Karpas-422 (cell line): Measurements from ENCODE around the gene OLFML2B. TPM values are rescaled to one million over a fixed set of nuclear protein-coding genes. Genes with fewer than 3 reads are reported as not detected.
A peak's percentile ranks its signal among the peaks of the same experiment; 100 is the strongest.

Experiments used
- DNase-seq: peaks from one replicate; pipeline ENCODE4 v3.0.0-alpha.2; 2015
- H2AFZ ChIP-seq: fragments of 200-600 bp; sonication (generic); 2 replicates; pipeline ENCODE4 v1.6.1; 2014; ENCODE audit warnings: antibody characterized with exemption, low read length, mixed read lengths
- H3K27ac ChIP-seq: fragments of 200-600 bp; sonication (generic); 2 replicates; pipeline ENCODE4 v1.5.1; 2014; ENCODE audit warnings: mild to moderate bottlenecking, low read length, moderate library complexity
- H3K27me3 ChIP-seq: fragments of 200-600 bp; sonication (generic); 2 replicates; pipeline ENCODE4 v1.6.1; 2014; ENCODE audit warnings: low read length, mixed read lengths
- H3K36me3 ChIP-seq: fragments of 200-600 bp; sonication (generic); 2 replicates; pipeline ENCODE4 v1.6.1; 2014; ENCODE audit warnings: low read length, mixed read lengths; ENCODE audit not compliant: insufficient read depth
- H3K4me1 ChIP-seq: fragments of 200-600 bp; sonication (generic); 2 replicates; pipeline ENCODE4 v1.6.1; 2014; ENCODE audit warnings: mild to moderate bottlenecking, low read length, mixed read lengths
- H3K4me2 ChIP-seq: fragments of 200-600 bp; sonication (generic); 2 replicates; pipeline ENCODE4 v1.6.1; 2014; ENCODE audit warnings: low read length, low read depth, mild to moderate bottlenecking; ENCODE audit not compliant: poor library complexity, severe bottlenecking
- H3K4me3 ChIP-seq: fragments of 200-600 bp; sonication (generic); 2 replicates; pipeline ENCODE4 v1.5.1; 2014; ENCODE audit warnings: mild to moderate bottlenecking, antibody characterized with exemption, low read length, mixed read lengths
- H3K79me2 ChIP-seq: fragments of 200-600 bp; sonication (generic); 2 replicates; pipeline ENCODE4 v1.6.1; 2014; ENCODE audit warnings: mild to moderate bottlenecking, low read length, mixed read lengths
- H3K9ac ChIP-seq: fragments of 200-600 bp; sonication (generic); 2 replicates; pipeline ENCODE4 v1.6.0; 2014; ENCODE audit warnings: low read length
- H3K9me2 ChIP-seq: fragments of 200-600 bp; sonication (generic), shearing (Covaris generic); replicated peaks from 2 replicates; pipeline ENCODE4 v1.6.0; 2014; ENCODE audit warnings: mild to moderate bottlenecking, low read length, moderate library complexity; ENCODE audit not compliant: insufficient read depth
- H3K9me3 ChIP-seq: fragments of 300-700, 200-600 bp; sonication (generic); 2 replicates; pipeline ENCODE4 v1.6.1; 2014; ENCODE audit warnings: low read length, mixed read lengths
- H4K20me1 ChIP-seq: fragments of 200-600 bp; sonication (generic); 2 replicates; pipeline ENCODE4 v1.6.1; 2014; ENCODE audit warnings: mild to moderate bottlenecking, antibody characterized with exemption, low read length, low read depth; ENCODE audit not compliant: insufficient read depth
- total RNA-seq: library from RNA; depleted of rRNA; stranded (reverse); fragments of >200 nt; shearing (Covaris generic); gene quantifications from 2 replicates; pipeline ENCODE4 v1.2.3, GENCODE V29; 2014; ENCODE audit warnings: low replicate concordance; rRNA removed

OLFML2B gene
- total RNA-seq, 1 experiment from 2014 or later = not detected

- H3K27ac ChIP-seq = no peak overlapping the region
- H3K9me3 ChIP-seq = no peaks in the 10 kb centered on the region
- H3K9me2 ChIP-seq = no peaks in the 10 kb centered on the region
- no peak overlapping the region for H3K4me3 ChIP-seq
- peaks cover 28% of the 10 kb centered on the region for H3K4me1 ChIP-seq
- no peak overlapping the region for H2AFZ ChIP-seq
- no peak for DNase-seq
- no peak overlapping the region for H3K4me2 ChIP-seq
- no peaks in the 10 kb centered on the region for H3K27me3 ChIP-seq
- H4K20me1 ChIP-seq = no peaks in the 10 kb centered on the region
- no peaks in the 10 kb centered on the region for H3K36me3 ChIP-seq
- H3K79me2 ChIP-seq = no peaks in the 10 kb centered on the region
- no peak overlapping the region for H3K9ac ChIP-seq
These were observed 88.4 kb downstream of the OLFML2B start for GRCh38 chr1:161935264-161935663.

DNA sequence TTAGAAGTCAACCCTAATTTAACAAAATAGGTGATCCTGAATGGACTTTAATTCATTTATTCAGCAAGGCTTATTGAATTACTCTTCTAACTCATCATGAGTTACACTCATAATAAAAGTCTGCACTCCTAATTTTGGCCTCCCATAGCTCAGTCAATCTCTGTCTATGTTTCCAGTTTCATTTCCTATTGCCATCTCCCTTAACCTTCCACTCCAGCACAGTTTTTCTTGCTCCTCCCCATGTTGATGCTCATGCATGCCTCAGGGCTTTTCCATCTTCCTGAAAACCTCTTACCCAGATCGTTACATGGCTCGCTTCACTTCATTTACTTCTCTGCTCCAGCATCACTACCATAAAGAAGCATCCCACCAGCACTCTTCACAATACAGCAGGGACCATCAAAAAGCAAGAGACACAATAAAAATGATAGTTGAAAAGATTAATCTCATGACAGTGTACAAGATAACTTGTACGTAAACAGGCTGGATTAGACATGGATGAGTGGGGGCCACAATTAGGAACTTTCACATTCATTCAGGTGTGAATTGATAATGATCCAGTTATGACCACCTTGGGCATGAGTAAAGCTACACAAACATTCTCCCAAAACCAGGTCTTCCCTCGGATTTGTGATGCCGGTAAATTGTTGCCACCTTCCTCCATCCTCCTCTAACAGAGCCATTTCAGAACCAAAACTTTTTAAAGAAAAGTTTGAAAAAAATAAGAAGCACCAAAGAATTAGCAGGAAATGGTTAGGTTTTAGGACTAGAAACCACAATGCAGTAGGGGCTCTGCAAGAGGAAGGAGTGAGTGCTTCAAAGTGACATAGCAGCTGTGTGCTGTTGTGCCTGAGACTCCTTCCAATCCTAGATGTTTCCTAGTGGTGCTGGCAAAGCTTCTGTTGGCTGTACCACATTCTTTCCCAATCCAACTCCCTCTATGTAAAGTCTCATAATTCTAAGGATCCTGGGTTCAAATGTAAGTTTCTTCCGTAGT, 89.8 kb downstream of the OLFML2B start:
- Histone ChIP-seq H3K27me3 (no peaks in the 10 kb centered on the region), H4K20me1 (no peaks in the 10 kb centered on the region), H3K9me3 (no peaks in the 10 kb centered on the region), H3K4me1 (peaks cover 28% of the 10 kb centered on the region), H3K9ac (no peak overlapping the region), H3K36me3 (no peaks in the 10 kb centered on the region), H3K27ac (peak overlapping the region; percentile 4; the same call in 1 of the 2 replicates), H3K4me3 (no peak overlapping the region), H2AFZ (no peak overlapping the region), H3K4me2 (peak overlapping the region; percentile 14), H3K9me2 (no peaks in the 10 kb centered on the region), H3K79me2 (no peaks in the 10 kb centered on the region)
- DNase-seq = peak; percentile 77

Other genes starting within 250 kb of the OLFML2B start
- gene NOS1AP, start 45.8 kb upstream of the OLFML2B start, total RNA-seq = not detected in 2 replicates